Endothelial cell of umbilical vein (primary cell): Measurements from ENCODE around the gene ZNF835. TPM values are rescaled to one million over a fixed set of nuclear protein-coding genes. Genes with fewer than 3 reads are reported as not detected.

Source experiments
- BruUV-seq: library from RNA; stranded (reverse); fragments of 400-500 nt; replicated peaks from 2 replicates; lab custom pipeline; 2021; lab: Mats Ljungman, UMichigan
- CTCF ChIA-PET: fragments of 300-600, 350-600 bp; sonication (Branson Sonifier 250); formaldehyde crosslinking; loops from one replicate; lab custom pipeline; 2021; ENCODE audit warnings: antibody characterized with exemption, inconsistent platforms; lab: Charles Lee
- POLR2A ChIA-PET: fragments of 300-600, 350-600 bp; sonication (Branson Sonifier 250); formaldehyde crosslinking; loops from one replicate; lab custom pipeline; 2021; ENCODE audit warnings: antibody characterized with exemption, inconsistent platforms; lab: Charles Lee
- DNase-seq: peaks from one replicate; pipeline ENCODE4 v3.0.0-alpha.2; 2011; ENCODE audit warnings: low read depth, low spot score
- FAIRE-seq: peaks from 2 replicates; lab custom pipeline; 2011; peaks lifted over from hg19 to GRCh38; lab: Jason Lieb, UNC
- H2AFZ ChIP-seq: 2 replicates; pipeline ENCODE4 v1.6.0; 2012; ENCODE audit warnings: low read depth, low read length, control low read depth, inconsistent platforms
- H3K27ac ChIP-seq: 2 replicates; pipeline ENCODE4 v1.5.1; 2011; ENCODE audit warnings: low read depth, mild to moderate bottlenecking, control low read depth, low read length, moderate library complexity; ENCODE audit not compliant: insufficient read depth
- H3K27me3 ChIP-seq, 2 experiments: 2 replicates each; pipeline versions ENCODE4 v1.6.0 to v1.6.1; 2011; ENCODE audit warnings: low read length in 2 of 2, mixed read lengths in 1 of 2; ENCODE audit not compliant: control insufficient read depth in 2 of 2, insufficient read depth in 2 of 2
- H3K36me3 ChIP-seq, 2 experiments: 2 replicates in 1 of 2; 3 replicates in 1 of 2; pipeline ENCODE4 v1.5.1; 2011; ENCODE audit warnings: low read length in 2 of 2, mild to moderate bottlenecking in 1 of 2, moderate library complexity in 1 of 2; ENCODE audit not compliant: control insufficient read depth in 2 of 2, insufficient read depth in 2 of 2; ENCODE audit errors: extremely low read depth in 1 of 2
- H3K4me1 ChIP-seq: 3 replicates; pipeline ENCODE4 v1.5.1; 2011; ENCODE audit warnings: mild to moderate bottlenecking, low read length; ENCODE audit not compliant: control insufficient read depth, insufficient read depth; ENCODE audit errors: extremely low read depth
- H3K4me2 ChIP-seq: 2 replicates; pipeline ENCODE4 v1.6.1; 2011; ENCODE audit warnings: low read length, control low read depth, mixed read lengths; ENCODE audit not compliant: insufficient read depth
- H3K4me3 ChIP-seq, 3 experiments: fragments of 200-600 bp in 1 of 3; sonication (generic), shearing (Covaris generic) in 1 of 3; replicated peaks in 1 of 3; 2 replicates each; pipeline ENCODE4 v1.5.1; 2011 to 2016; ENCODE audit warnings: control low read depth in 3 of 3, low read length in 3 of 3, mild to moderate bottlenecking in 2 of 3, inconsistent platforms in 1 of 3, low read depth in 1 of 3, moderate library complexity in 1 of 3; ENCODE audit not compliant: insufficient read depth in 1 of 3
- H3K79me2 ChIP-seq: 2 replicates; pipeline ENCODE4 v1.6.0; 2012; ENCODE audit warnings: low read length, inconsistent platforms; ENCODE audit not compliant: control insufficient read depth, insufficient read depth
- H3K9ac ChIP-seq: replicated peaks from 2 replicates; pipeline ENCODE3; 2011; ENCODE audit warnings: low read length, control low read depth; ENCODE audit not compliant: insufficient read depth; ENCODE audit errors: extremely low read depth
- H3K9me1 ChIP-seq: replicated peaks from 3 replicates; pipeline ENCODE4 v1.6.0; 2011; ENCODE audit warnings: mild to moderate bottlenecking, low read length; ENCODE audit not compliant: control insufficient read depth, insufficient read depth; ENCODE audit errors: extremely low read depth
- H3K9me3 ChIP-seq: replicated peaks from 2 replicates; pipeline ENCODE4 v1.5.1; 2012; ENCODE audit warnings: low read length, inconsistent platforms; ENCODE audit not compliant: control insufficient read depth, insufficient read depth
- H4K20me1 ChIP-seq: replicated peaks from 2 replicates; pipeline ENCODE3; 2011; ENCODE audit warnings: mild to moderate bottlenecking, low read length; ENCODE audit not compliant: control insufficient read depth, insufficient read depth; ENCODE audit errors: extremely low read depth
- EZH2 ChIP-seq: IDR thresholded peaks from 2 replicates; pipeline ENCODE4 v1.6.1; 2012; ENCODE audit warnings: borderline replicate concordance, low read depth, mild to moderate bottlenecking, moderate library complexity, low read length, inconsistent platforms; ENCODE audit not compliant: severe bottlenecking
- GATA2 ChIP-seq: IDR thresholded peaks from 2 replicates; pipeline ENCODE4 v1.7.0; 2011; ENCODE audit warnings: low read depth, mild to moderate bottlenecking, moderate library complexity, mixed read lengths, low read length; ENCODE audit not compliant: insufficient read length, insufficient read depth
- JUN ChIP-seq: IDR thresholded peaks from 2 replicates; pipeline ENCODE4 v1.6.1; 2011; ENCODE audit warnings: borderline replicate concordance, low read depth; ENCODE audit not compliant: insufficient read length, insufficient read depth
- MYC ChIP-seq: IDR thresholded peaks from one replicate; pipeline ENCODE4 v1.6.1; 2011; ENCODE audit warnings: mild to moderate bottlenecking, low read depth, low read length
- POLR2A ChIP-seq: IDR thresholded peaks from 2 replicates; pipeline ENCODE4 v1.6.1; 2012; ENCODE audit warnings: low read depth, mild to moderate bottlenecking, control low read depth, low read length
- POLR2AphosphoS5 ChIP-seq: IDR thresholded peaks from 2 replicates; pipeline ENCODE4 v1.6.1; 2012; ENCODE audit warnings: low read depth, mild to moderate bottlenecking, control low read depth, low read length, moderate library complexity; ENCODE audit not compliant: insufficient read depth
- dilution Hi-C: fragments of 300-500 bp; cut with MboI; formaldehyde crosslinking; loops from one replicate; pipeline ENCODE4 v1.15.0; 2019; ENCODE audit warnings: low sequenced_read_pairs; ENCODE audit not compliant: extremely low pct_ligation_motif_present
- intact Hi-C: fragments of 100-400 bp; cut with micrococcal nuclease; formaldehyde crosslinking; loops from one replicate; pipeline ENCODE4 v1.10.0; 2022
- polyA plus RNA-seq, 4 experiments: library from polyadenylated mRNA; depleted of rRNA in 3 of 4; stranded (reverse) in 3 of 4; unstranded in 1 of 4; fragments of >200 nt; gene quantifications; 2 replicates each; pipeline versions ENCODE4 v1.2.1 to v1.2.3, GENCODE V29; 2011 to 2012; ENCODE audit warnings: missing spikeins in 1 of 4
- total RNA-seq: library from RNA; stranded (reverse); gene quantifications from 2 replicates; pipeline ENCODE4 v1.2.3, GENCODE V29; 2021
- TF ChIP-seq, protein P1 (sequence below): IDR thresholded peaks from 2 replicates; pipeline ENCODE4 v1.6.1; 2011; ENCODE audit not compliant: insufficient read depth, insufficient read length
- TF ChIP-seq, protein P2 (sequence below), 2 donors: IDR thresholded peaks; 1 replicate in 1 of 2; 2 replicates in 1 of 2; pipeline ENCODE4 v1.5.1; 2011; ENCODE audit warnings: low read length in 2 of 2, mild to moderate bottlenecking in 2 of 2, moderate library complexity in 2 of 2, control low read depth in 1 of 2, inconsistent platforms in 1 of 2, low read depth in 1 of 2; ENCODE audit not compliant: insufficient read depth in 1 of 2; ENCODE audit errors: extremely low read depth in 1 of 2

Gene ZNF835
- total and polyA plus RNA-seq, 2 donors (not counting 3 experiments of a cell fraction or from before 2014, with no cell fraction given), result 0.01 TPM; not detected in 1

DNA sequence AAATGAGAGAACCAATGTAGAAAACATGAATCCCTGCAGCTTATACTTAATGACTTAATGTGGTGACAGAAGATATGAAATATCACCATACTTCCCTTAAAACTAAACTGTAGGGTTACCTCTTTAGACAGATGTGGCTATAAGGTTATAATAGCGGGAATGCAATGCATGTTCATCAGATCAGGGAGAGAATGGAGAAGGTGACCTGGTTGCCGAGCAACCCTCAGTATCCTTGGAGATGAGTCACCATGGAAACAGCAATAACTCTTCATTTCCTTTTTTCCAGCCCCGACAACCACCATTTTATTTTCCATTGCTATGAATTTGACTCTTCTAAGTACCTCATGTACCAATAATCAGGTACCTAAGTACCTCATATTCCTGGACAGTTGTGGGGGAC lies 28.0 kb upstream of the ZNF835 start:
- H3K4me2 ChIP-seq, result no peak overlapping the region
- intact Hi-C loops (no loop called here), dilution Hi-C loops (no loop called here)
- no peak overlapping the region for H2AFZ ChIP-seq
- no peaks in the 10 kb centered on the region for H3K9me1 ChIP-seq
- peaks cover 8% of the 10 kb centered on the region for H3K9me3 ChIP-seq
- TF ChIP-seq, protein P1, sequence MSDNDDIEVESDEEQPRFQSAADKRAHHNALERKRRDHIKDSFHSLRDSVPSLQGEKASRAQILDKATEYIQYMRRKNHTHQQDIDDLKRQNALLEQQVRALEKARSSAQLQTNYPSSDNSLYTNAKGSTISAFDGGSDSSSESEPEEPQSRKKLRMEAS, result no peak
- TF ChIP-seq MYC (no peak), POLR2AphosphoS5 (no peak), JUN (no peak), GATA2 (no peak), EZH2 (no peak), POLR2A (no peak)
- TF ChIP-seq, protein P2, sequence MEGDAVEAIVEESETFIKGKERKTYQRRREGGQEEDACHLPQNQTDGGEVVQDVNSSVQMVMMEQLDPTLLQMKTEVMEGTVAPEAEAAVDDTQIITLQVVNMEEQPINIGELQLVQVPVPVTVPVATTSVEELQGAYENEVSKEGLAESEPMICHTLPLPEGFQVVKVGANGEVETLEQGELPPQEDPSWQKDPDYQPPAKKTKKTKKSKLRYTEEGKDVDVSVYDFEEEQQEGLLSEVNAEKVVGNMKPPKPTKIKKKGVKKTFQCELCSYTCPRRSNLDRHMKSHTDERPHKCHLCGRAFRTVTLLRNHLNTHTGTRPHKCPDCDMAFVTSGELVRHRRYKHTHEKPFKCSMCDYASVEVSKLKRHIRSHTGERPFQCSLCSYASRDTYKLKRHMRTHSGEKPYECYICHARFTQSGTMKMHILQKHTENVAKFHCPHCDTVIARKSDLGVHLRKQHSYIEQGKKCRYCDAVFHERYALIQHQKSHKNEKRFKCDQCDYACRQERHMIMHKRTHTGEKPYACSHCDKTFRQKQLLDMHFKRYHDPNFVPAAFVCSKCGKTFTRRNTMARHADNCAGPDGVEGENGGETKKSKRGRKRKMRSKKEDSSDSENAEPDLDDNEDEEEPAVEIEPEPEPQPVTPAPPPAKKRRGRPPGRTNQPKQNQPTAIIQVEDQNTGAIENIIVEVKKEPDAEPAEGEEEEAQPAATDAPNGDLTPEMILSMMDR (IDR thresholded peaks at IDR 0.05; ENCODE audit: extremely low read depth in 1 of 2, insufficient read depth in 1 of 2, low read depth in 1 of 2, low read length in 2 of 2), result no peak
- no peak overlapping the region for H3K27ac ChIP-seq
- H3K4me1 ChIP-seq, result no peaks in the 10 kb centered on the region
- no peak for FAIRE-seq
- ChIA-PET CTCF (no interaction called here), POLR2A (no interaction called here)
- BruUV-seq, result no TSS peak
- no peaks in the 10 kb centered on the region for H3K36me3 ChIP-seq
- no peaks in the 10 kb centered on the region for H4K20me1 ChIP-seq
- H3K79me2 ChIP-seq, result no peaks in the 10 kb centered on the region
- no peak overlapping the region for H3K9ac ChIP-seq
- H3K4me3 ChIP-seq, result no peak overlapping the region
- DNase-seq, result no peak
- H3K27me3 ChIP-seq, result no peaks in the 10 kb centered on the region
